PFSK-1 (cell line): Measurements from ENCODE around the gene LBH. TPM values are rescaled to one million over a fixed set of nuclear protein-coding genes. Genes with fewer than 3 reads are reported as not detected.

ENCODE experiments used
- FOXP2 ChIP-seq: optimal IDR thresholded peaks from 2 replicates; pipeline ENCODE3; 2011; ENCODE audit warnings: borderline replicate concordance, control low read depth, inconsistent platforms; ENCODE audit not compliant: insufficient read depth; ENCODE audit errors: extremely low read length, extremely low read depth
- POLR2AphosphoS5 ChIP-seq: IDR thresholded peaks from 2 replicates; pipeline ENCODE4 v1.6.1; 2012; ENCODE audit warnings: low read depth, mild to moderate bottlenecking, control low read depth, low read length, moderate library complexity
- REST ChIP-seq, 2 experiments: IDR thresholded peaks; 2 replicates each; pipeline versions ENCODE4 v1.6.1 to v1.8.0; 2011 to 2012; ENCODE audit warnings: low read depth in 2 of 2, low read length in 2 of 2, control low read depth in 1 of 2, inconsistent platforms in 1 of 2, mild to moderate bottlenecking in 1 of 2, moderate library complexity in 1 of 2; ENCODE audit not compliant: insufficient read depth in 1 of 2
- SIN3A ChIP-seq: IDR thresholded peaks from 2 replicates; pipeline ENCODE4 v1.6.1; 2012; ENCODE audit warnings: mild to moderate bottlenecking, low read length, moderate library complexity, borderline replicate concordance; ENCODE audit not compliant: insufficient read depth
- TAF1 ChIP-seq: IDR thresholded peaks from 2 replicates; pipeline ENCODE4 v1.6.1; 2012; ENCODE audit warnings: low read length, control low read depth, borderline replicate concordance; ENCODE audit not compliant: insufficient read depth
- polyA plus RNA-seq: library from polyadenylated mRNA; unstranded; fragments of >200 nt; gene quantifications from one replicate; pipeline ENCODE4 v1.2.1, GENCODE V29; 2012; ENCODE audit warnings: low read depth, missing spikeins; ENCODE audit not compliant: insufficient read length

LBH gene
- 25.6 TPM for polyA plus RNA-seq

GRCh38 chr2:30231212-30231995 is at the start of gene LBH:
Gene LBH, plus strand, starts transcription at chr2:30231534. Its CDS starts 205 bp downstream, at chr2:30231739.
- peak; percentile 99 for TF ChIP-seq POLR2AphosphoS5
- TF ChIP-seq TAF1: peak; percentile 86; the same call in 1 of the 2 replicates
- peak; percentile 37; the same call in 1 of the 2 replicates for TF ChIP-seq SIN3A
- no peak for TF ChIP-seq REST (IDR thresholded peaks at IDR 0.05; ENCODE audit: insufficient read depth in 1 of 2, low read depth in 2 of 2, low read length in 2 of 2)
- TF ChIP-seq FOXP2: no peak

GRCh38 chr2:30184035-30184434 is 47.3 kb upstream of the LBH start:
- TF ChIP-seq FOXP2: no peak
- no peak for TF ChIP-seq SIN3A
- no peak for TF ChIP-seq REST (IDR thresholded peaks at IDR 0.05; ENCODE audit: insufficient read depth in 1 of 2, low read depth in 2 of 2, low read length in 2 of 2)
- TF ChIP-seq TAF1: no peak

GRCh38 chr2:30185178-30185577 is 46.2 kb upstream of the LBH start:
- TF ChIP-seq REST (IDR thresholded peaks at IDR 0.05; ENCODE audit: insufficient read depth in 1 of 2, low read depth in 2 of 2, low read length in 2 of 2) (no peak), POLR2AphosphoS5 (no peak), SIN3A (no peak), TAF1 (no peak), FOXP2 (no peak)

- TF ChIP-seq FOXP2: no peak
- TF ChIP-seq REST (IDR thresholded peaks at IDR 0.05; ENCODE audit: insufficient read depth in 1 of 2, low read depth in 2 of 2, low read length in 2 of 2): no peak
- no peak for TF ChIP-seq POLR2AphosphoS5
- TF ChIP-seq TAF1: no peak
- no peak for TF ChIP-seq SIN3A
These were observed 43.0 kb upstream of the LBH start for GRCh38 chr2:30188292-30188691.
